H1 (cell line): ENCODE results near the gene ZNF362.

Source experiments
- CHD2 ChIP-seq: IDR thresholded peaks from 2 replicates; pipeline ENCODE4 v1.6.1; 2012; ENCODE audit warnings: low read length, improper control_type of control experiment
- FOSL1 ChIP-seq: IDR thresholded peaks from 2 replicates; pipeline ENCODE4 v1.6.1; 2011; ENCODE audit warnings: mild to moderate bottlenecking, low read depth, low read length, moderate library complexity; ENCODE audit not compliant: insufficient read depth
- GABPA ChIP-seq: IDR thresholded peaks from 2 replicates; pipeline ENCODE4 v1.6.1; 2011; ENCODE audit warnings: mild to moderate bottlenecking, low read length, moderate library complexity, borderline replicate concordance; ENCODE audit not compliant: insufficient read depth
- MAFK ChIP-seq: IDR thresholded peaks from 2 replicates; pipeline ENCODE4 v1.6.1; 2012; ENCODE audit warnings: low read depth, mild to moderate bottlenecking, improper control_type of control experiment, low read length
- POLR2A ChIP-seq, 2 experiments: IDR thresholded peaks; 1 replicate in 1 of 2; 2 replicates in 1 of 2; pipeline ENCODE4 v1.6.1; 2011; ENCODE audit warnings: low read depth in 2 of 2, low read length in 2 of 2, mild to moderate bottlenecking in 2 of 2; ENCODE audit errors: control extremely low read depth in 1 of 2
- POLR2AphosphoS5 ChIP-seq: IDR thresholded peaks from 2 replicates; pipeline ENCODE4 v1.6.1; 2011; ENCODE audit warnings: low read depth, low read length
- RFX5 ChIP-seq: IDR thresholded peaks from 2 replicates; pipeline ENCODE4 v1.6.1; 2011; ENCODE audit warnings: low read depth, low read length, improper control_type of control experiment, borderline replicate concordance
- RXRA ChIP-seq: IDR thresholded peaks from 2 replicates; pipeline ENCODE4 v1.6.1; 2011; ENCODE audit warnings: low read depth, mild to moderate bottlenecking, low read length, moderate library complexity; ENCODE audit not compliant: insufficient read depth
- TBP ChIP-seq: IDR thresholded peaks from 2 replicates; pipeline ENCODE4 v1.6.1; 2011; ENCODE audit warnings: low read depth, low read length, improper control_type of control experiment
- TF ChIP-seq, protein P1 (sequence below), 3 experiments: IDR thresholded peaks; 1 replicate in 2 of 3; 2 replicates in 1 of 3; pipeline versions ENCODE4 v1.5.1 to v1.6.1; 2011; ENCODE audit warnings: low read length in 3 of 3, mild to moderate bottlenecking in 3 of 3, inconsistent platforms in 2 of 3, low read depth in 1 of 3, moderate library complexity in 1 of 3; ENCODE audit not compliant: insufficient read depth in 1 of 3; ENCODE audit errors: control extremely low read depth in 1 of 3
- TF ChIP-seq, protein P2 (sequence below): IDR thresholded peaks from 2 replicates; pipeline ENCODE4 v1.6.1; 2012; ENCODE audit warnings: inconsistent platforms
- TF ChIP-seq, protein P3 (sequence below): IDR thresholded peaks from 2 replicates; pipeline ENCODE4 v1.6.1; 2012; ENCODE audit warnings: low read length, inconsistent platforms

DNA sequence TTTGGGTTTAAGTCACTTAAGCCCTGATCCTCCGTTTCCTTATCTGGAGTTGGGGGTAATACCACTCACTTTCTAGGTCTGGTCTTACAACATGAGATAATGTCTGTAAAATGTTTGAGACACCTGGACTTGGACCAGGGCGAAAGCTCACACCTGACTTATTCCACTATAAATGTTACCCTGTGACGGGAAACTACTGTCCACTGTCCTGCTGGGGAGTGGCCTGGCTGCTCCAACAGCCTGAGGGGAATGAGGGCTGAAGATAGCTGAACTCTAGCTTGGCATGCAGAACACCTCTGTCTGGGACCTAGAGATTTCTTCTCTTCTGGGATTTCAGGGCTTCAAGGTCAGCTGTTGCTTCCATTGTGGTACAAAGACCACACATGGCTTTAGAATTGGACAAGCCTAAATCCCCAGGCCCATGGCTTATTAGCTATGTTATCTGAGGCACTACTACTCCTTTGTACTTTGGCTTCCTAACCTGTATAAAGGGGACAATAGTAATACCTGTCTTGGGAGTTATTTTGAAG is 74.1 kb downstream of the ZNF362 start:
- TF ChIP-seq CHD2 = no peak
- no peak for TF ChIP-seq TBP
- TF ChIP-seq RXRA = no peak
- TF ChIP-seq RFX5 = no peak
- TF ChIP-seq, protein P1, sequence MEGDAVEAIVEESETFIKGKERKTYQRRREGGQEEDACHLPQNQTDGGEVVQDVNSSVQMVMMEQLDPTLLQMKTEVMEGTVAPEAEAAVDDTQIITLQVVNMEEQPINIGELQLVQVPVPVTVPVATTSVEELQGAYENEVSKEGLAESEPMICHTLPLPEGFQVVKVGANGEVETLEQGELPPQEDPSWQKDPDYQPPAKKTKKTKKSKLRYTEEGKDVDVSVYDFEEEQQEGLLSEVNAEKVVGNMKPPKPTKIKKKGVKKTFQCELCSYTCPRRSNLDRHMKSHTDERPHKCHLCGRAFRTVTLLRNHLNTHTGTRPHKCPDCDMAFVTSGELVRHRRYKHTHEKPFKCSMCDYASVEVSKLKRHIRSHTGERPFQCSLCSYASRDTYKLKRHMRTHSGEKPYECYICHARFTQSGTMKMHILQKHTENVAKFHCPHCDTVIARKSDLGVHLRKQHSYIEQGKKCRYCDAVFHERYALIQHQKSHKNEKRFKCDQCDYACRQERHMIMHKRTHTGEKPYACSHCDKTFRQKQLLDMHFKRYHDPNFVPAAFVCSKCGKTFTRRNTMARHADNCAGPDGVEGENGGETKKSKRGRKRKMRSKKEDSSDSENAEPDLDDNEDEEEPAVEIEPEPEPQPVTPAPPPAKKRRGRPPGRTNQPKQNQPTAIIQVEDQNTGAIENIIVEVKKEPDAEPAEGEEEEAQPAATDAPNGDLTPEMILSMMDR (IDR thresholded peaks at IDR 0.05; ENCODE audit: control extremely low read depth in 1 of 3, insufficient read depth in 1 of 3, low read depth in 1 of 3, low read length in 3 of 3) = no peak
- TF ChIP-seq, protein P2, sequence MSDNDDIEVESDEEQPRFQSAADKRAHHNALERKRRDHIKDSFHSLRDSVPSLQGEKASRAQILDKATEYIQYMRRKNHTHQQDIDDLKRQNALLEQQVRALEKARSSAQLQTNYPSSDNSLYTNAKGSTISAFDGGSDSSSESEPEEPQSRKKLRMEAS = no peak
- no peak for TF ChIP-seq POLR2A (IDR thresholded peaks at IDR 0.05; ENCODE audit: control extremely low read depth in 1 of 2, low read depth in 2 of 2, low read length in 2 of 2)
- TF ChIP-seq GABPA = no peak
- no peak for TF ChIP-seq FOSL1
- TF ChIP-seq, protein P3, sequence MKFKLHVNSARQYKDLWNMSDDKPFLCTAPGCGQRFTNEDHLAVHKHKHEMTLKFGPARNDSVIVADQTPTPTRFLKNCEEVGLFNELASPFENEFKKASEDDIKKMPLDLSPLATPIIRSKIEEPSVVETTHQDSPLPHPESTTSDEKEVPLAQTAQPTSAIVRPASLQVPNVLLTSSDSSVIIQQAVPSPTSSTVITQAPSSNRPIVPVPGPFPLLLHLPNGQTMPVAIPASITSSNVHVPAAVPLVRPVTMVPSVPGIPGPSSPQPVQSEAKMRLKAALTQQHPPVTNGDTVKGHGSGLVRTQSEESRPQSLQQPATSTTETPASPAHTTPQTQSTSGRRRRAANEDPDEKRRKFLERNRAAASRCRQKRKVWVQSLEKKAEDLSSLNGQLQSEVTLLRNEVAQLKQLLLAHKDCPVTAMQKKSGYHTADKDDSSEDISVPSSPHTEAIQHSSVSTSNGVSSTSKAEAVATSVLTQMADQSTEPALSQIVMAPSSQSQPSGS = no peak
- no peak for TF ChIP-seq MAFK
- TF ChIP-seq POLR2AphosphoS5 = no peak
